ENCODE results near the gene MACROD2.

DNA sequence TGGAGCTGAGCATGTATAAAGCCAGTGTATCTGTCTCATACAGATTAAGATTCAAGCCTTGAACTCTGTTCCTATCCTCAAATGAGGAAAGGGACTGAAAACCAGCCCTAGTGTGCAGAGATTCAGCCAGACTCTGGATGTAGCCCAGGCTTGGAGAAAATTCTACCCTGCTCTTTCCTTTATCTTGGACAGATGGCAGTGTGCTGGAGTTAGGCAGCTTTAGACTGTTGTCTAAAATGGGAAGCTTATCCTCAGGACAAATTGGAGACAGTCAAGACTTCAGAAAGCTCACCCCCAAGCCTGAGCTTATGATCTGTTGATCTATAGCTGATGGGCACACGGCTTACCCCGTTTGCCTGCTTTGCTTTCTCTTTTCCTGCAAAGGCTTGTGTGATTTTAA is 1520.4 kb downstream of the MACROD2 start:
- TF ChIP-seq RXRA (IDR thresholded peaks at IDR 0.05) (no peak), RAD21 (IDR thresholded peaks at IDR 0.05) (no peak)

All from liver (tissue), 2 donors.